Mucosa of gallbladder (tissue), 1 donor: Measurements from ENCODE around the gene LRRC74B. TPM values are rescaled to one million over a fixed set of nuclear protein-coding genes. Genes with fewer than 3 reads are reported as not detected.
A peak's percentile ranks its signal among the peaks of the same experiment; 100 is the strongest.
"Not testable (repeated sequence)": the region's sequence is repeated elsewhere in the genome, so short reads cannot be mapped to it uniquely, and the experiment has no call there.

Source experiments
- DNase-seq: peaks from one replicate; pipeline ENCODE4 v3.0.0-alpha.2; 2020; ENCODE audit warnings: low spot score
- total RNA-seq: library from RNA; stranded (reverse); gene quantifications from one replicate; pipeline ENCODE4 v1.2.1, GENCODE V29; 2021
- donor health status: DM: no; HTN: no; CAD: no.

Gene LRRC74B
- total RNA-seq = not detected

DNA sequence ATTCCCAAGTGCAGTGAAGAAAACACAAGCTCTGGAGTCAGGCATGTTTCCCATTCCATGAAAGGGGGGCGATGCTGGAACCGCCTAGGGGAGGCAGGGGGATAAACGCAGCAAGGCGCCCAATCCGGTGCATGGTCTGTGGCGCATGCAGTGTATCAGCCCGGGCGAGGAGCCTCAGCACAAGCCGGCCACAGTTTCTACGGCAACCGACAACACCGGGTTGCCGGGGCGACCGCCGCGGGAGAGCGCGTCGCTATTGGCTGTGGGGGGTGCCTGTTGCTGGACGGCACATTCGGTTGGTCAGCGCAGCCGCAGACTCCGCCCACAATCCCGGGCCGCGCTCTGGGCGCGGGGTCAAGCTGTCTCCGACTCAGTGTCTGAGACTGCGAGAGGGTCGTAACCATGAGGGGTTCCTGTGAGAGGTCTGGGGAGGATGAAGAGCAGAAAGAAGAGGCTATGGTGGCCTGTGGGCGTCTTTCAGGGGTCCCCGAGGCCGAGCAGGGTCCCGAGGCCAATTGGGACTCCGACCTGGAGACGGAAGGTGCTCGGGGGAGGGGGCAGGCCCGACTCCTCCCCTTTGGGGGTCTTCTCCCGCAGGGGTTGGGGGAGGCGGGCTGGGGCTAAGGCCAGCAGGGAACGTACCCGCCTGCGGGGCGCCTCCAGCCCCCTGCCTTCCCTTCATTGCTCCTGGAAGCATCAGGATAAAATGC, at the start of gene LRRC74B:
TSS of gene LRRC74B (plus strand) at position 362 of the 710 bp plus-strand sequence. CDS start at position 403, 41 bp downstream.
- peak; percentile 88 for DNase-seq

DNA sequence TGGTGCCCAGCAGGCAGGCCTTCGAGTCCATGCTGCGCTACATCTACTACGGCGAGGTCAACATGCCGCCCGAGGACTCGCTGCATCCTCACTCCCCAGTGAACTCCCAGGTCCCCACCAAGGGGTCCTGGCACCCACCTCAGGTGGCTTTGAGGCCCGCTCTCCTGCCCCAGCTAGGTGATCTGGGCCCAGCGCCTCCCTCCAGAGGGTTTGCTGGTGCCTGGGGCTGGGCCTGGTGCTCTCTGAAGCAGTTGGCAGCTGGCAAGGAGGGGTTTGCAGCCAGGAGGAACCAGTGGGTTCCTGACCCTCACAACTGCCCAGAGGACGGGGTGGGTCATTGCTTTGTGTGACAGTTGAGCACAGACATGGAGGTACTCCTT, 49.7 kb upstream of the LRRC74B start:
- DNase-seq = no peak

GRCh38 chr22:20996598-20997535, 48.9 kb upstream of the LRRC74B start:
- DNase-seq = no peak

- no peak for DNase-seq
Observed at GRCh38 chr22:20997536-20998257, 48.0 kb upstream of the LRRC74B start.

- no peak for DNase-seq
Observed at GRCh38 chr22:20998411-20999336, 47.1 kb upstream of the LRRC74B start.

DNA sequence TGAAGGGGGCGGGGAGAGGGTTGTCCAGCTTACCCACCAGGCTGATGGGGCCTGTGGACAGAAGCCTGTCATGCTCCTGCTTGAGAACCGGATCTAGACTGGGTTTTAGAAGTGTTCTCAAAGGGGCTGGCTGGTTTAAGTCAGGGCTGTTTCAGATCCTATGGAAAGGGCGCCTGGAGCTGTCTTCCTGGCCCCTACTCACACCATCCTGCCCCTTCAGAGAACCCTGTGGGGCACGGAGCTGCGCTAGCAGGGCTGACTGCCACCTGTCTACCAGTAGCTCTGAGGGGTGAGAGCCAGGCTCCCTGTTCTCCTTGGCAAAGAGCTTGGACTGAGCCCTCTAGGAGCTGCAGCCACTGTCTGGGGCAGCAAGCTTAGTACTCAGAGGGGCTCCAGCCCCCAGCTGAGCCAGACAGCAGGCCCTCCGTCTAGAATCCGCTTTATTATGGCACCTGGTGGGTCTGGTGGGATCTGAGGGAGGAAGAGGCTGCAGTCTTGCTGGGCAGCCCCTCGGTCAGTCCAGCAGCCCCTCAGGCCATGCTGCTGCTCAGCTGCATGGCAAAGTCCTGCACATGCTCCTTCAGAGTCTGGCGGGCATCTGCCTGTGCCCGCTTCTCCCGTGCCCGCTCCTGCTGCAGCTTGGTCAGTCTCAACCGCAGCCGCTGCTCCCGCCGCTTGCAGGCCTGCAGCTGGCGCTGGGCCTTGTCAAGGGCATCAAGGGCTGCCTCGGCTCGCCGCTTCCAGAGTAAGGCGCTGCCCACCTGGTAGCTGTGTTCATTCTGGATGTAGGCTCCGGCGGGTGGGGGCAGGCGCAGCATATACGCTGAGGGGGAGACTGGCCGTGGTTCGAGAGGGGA, 46.2 kb upstream of the LRRC74B start:
- DNase-seq = no peak

DNA sequence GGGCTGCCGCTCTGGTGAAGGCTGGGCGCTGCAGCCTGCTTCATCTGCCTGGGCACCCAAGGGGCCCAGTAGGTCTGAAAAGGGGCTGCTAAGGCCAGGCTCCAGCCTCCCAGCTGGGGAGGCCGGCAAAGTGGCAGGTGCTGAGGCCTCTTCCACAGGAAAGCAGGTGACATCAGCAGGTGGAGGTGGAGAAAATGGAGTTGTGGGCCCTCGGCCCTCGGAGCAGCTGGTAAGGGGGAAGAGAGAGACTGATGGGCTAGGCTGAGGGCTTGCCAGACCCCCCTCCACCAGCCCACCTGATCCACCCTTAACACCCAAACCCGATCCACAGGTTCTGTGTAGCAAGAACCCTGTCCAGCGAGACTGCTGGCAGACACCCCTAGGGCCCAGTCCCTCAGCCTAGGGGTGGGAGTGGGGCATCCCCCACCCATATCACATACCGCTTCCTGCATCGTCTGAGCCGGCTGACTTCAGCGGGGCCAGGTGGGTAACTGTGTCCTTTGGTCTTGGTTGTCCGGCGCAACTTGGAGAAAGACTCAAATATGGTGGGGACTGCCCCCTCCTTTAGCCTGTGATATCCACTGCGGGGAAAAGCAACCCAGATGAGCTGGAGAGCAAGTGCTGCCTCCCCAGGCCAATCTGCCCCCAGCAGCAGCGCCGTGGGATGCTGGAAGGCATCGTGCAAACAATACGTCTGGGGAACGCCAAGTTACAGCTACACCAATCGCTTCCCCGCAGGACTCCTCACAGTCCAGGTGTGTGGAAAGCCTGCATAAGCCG, 45.3 kb upstream of the LRRC74B start:
- DNase-seq = no peak

DNA sequence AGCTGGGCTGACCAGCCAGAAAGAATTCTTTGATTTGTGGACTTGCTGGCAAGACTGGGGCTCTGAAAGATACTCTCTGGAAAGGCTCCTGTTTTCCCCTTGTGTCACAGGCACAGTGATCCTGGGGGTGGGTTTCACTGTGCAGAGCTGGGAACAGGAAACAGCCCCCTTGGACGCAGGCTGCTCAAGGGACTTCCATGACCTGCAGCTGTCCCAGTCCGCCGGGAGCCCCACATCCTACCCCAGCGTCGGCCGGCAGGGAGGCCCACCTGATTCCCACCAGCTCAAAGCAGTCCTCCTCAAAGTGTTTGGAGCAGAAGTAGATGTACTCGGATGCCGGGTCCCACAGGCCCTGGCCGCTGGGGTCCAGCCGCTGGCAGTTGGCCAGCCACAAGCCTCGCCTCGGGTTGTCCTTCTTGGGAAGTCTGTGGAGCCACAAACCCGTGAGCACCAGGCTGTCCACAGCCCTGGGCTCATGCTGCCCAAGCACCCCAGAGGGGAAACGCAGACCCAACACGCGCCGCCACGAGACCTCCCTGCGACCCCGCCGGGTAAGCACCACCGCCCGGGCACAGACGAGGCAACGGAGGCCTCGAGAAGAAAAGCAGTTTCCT, 44.7 kb upstream of the LRRC74B start:
- no peak for DNase-seq

GRCh38 chr22:21001601-21002325, 44.0 kb upstream of the LRRC74B start, which contains the start of gene THAP7:
Gene THAP7, minus strand, starts transcription at chr22:21002118. Its CDS starts 207 bp downstream, at chr22:21001911.
- DNase-seq = peak; percentile 97

DNA sequence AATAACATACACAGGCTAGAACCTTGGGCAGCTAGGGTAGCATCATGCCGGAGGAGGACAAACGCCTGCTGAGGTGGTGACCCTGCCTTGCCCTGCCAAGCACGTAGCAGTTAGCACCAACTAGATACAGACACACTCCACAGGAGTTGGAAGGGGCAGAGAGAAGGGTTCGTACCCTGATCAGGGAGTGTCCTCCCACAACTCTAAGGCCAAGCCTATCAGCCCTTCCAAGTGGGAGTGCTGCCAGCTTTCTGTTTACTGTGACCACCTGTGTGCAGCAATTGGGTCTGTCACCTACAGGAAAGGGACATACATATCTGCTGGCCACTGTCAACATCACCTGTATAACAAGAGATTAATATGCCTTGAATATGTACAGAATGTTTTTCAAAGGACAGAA, 42.0 kb upstream of the LRRC74B start:
- DNase-seq = no peak

DNA sequence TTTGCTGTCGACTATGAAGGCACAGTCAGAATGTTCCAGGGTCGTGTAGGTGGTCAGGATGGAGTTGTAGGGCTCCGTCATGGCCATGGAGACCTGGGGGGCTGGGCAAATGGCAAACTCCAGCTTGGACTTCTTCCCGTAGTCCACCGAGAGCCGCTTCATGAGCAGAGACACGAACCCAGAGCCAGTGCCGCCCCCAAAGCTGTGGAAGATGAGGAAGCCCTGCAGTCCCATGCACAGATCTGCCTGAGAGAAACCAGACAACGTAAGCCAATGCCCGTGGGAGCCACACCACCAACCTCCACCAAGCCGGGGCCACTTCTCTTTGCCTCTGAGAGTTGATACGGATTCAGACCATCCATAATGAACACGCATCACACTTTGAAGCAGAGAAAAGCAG, 36.5 kb upstream of the LRRC74B start:
- not testable (repeated sequence) for DNase-seq

DNA sequence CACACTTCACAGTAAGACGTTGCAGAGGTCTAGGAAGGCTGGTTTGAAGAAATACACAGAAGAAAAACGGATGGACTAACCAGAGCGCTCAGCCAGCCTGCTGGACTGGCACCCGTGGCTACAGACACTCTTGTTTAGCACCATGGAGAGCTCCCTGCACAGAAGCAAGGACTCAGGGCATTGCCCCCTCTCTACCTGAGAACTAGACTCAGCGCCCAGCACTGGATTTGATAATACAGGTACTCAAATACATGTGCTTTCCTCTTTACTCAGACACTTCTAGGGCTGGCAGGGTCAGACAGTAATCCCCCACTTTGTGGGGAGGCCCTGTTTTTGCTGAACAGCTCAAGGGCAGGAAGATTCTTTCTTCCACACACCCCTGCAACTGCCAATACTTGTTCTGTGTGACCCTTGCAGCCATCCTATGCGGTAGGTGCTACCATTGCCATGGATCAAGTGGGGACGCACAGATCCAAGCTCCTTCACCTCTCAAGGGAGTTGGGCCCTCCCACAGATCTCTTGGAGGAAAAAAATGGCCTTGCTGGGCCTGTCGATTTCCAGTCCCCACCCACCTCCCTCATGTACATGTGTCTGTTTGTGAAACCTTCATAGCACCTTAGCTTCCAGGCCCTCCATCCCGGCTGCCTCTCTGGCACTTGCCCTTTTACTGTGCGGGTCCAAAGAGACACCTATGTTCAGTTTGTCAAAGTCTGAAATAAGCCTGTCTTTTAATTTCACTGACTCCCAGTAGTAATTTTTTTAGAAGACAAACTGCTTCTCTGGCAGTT, 35.9 kb upstream of the LRRC74B start:
- DNase-seq = peak; percentile 58

DNA sequence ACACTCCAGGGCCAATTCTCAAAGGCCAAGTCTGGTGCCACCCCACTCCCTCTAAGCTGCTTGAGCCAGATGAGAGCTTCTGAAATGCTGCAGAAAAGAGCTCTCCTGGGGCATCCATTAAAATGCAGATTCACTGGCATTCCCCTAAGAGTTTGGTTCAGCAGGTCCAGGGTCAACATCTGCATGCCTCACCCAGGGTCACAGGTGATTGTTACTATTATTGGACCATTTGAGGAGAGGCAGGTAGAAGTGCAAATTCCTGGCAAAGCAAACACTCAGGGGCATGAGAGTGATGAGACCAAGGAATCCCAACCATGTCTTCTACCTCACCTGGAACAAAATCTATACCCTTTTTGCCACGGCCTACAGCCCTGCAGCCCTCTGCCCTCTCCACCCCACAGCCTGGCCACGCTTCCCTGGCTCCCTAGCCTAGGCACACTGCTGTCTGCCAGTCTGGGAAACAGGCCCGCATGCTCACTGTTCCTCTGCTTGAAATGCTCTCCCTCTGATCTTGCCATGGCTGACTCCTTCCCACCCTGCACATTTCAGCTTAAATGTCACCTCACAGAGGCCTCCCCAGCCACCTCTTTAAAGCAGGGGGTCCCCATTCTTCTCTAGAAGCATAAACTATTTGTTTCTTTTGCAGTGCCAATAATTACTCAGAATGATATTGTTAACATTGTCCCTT, 35.2 kb upstream of the LRRC74B start:
- no peak for DNase-seq

- DNase-seq = no peak
Observed at GRCh38 chr22:21012446-21013407, 33.0 kb upstream of the LRRC74B start.

GRCh38 chr22:21013657-21014201, 32.0 kb upstream of the LRRC74B start:
- no peak for DNase-seq
